Calu3 (cell line): ENCODE measurements around the gene ZNF22. TPM values are rescaled to one million over a fixed set of nuclear protein-coding genes. Genes with fewer than 3 reads are reported as not detected.

Source experiments
- BruUV-seq: library from RNA; stranded (reverse); fragments of 400-500 nt; replicated peaks from 2 replicates; lab custom pipeline; 2021; lab: Mats Ljungman, UMichigan
- CTCF ChIA-PET: fragments of 300-600 bp; sonication (Branson Sonifier 250); formaldehyde crosslinking; loops from one replicate; lab custom pipeline; 2022; ENCODE audit warnings: antibody characterized with exemption; lab: Charles Lee
- DNase-seq: peaks from one replicate; pipeline ENCODE4 v3.0.0; 2022
- H3K27ac Mint-ChIP-seq: one replicate; pipeline ENCODE4 v1.8.0; 2022; ENCODE audit warnings: mixed read lengths; ENCODE audit not compliant: unreplicated experiment
- H3K27me3 Mint-ChIP-seq: one replicate; pipeline ENCODE4 v1.8.0; 2022; ENCODE audit warnings: mixed read lengths; ENCODE audit not compliant: unreplicated experiment
- H3K36me3 Mint-ChIP-seq: one replicate; pipeline ENCODE4 v1.8.0; 2022; ENCODE audit warnings: mild to moderate bottlenecking, moderate library complexity, mixed read lengths; ENCODE audit not compliant: insufficient read depth, unreplicated experiment
- H3K4me1 Mint-ChIP-seq: one replicate; pipeline ENCODE4 v1.8.0; 2022; ENCODE audit warnings: mild to moderate bottlenecking, low read depth, mixed read lengths; ENCODE audit not compliant: unreplicated experiment
- H3K4me3 Mint-ChIP-seq: one replicate; pipeline ENCODE4 v1.8.0; 2022; ENCODE audit warnings: mild to moderate bottlenecking, low read depth, moderate library complexity, mixed read lengths; ENCODE audit not compliant: unreplicated experiment
- H3K9me3 Mint-ChIP-seq: one replicate; pipeline ENCODE4 v1.8.0; 2022; ENCODE audit warnings: low read depth, mixed read lengths; ENCODE audit not compliant: unreplicated experiment
- intact Hi-C: fragments of 100-400 bp; cut with micrococcal nuclease; formaldehyde crosslinking; loops from one replicate; pipeline ENCODE4 v1.10.0; 2022; ENCODE audit not compliant: unreplicated experiment
- total RNA-seq: library from RNA; stranded (reverse); gene quantifications from 2 replicates; pipeline ENCODE4 v1.2.3, GENCODE V29; 2022
- TF ChIP-seq, protein P1 (sequence below): fragments of 200-600 bp; IDR thresholded peaks from one replicate; pipeline ENCODE4 v1.8.0; 2022; ENCODE audit warnings: antibody characterized with exemption; ENCODE audit not compliant: unreplicated experiment

The ZNF22 gene
- total RNA-seq, 1 experiment from 2014 or later: 11.9 TPM

DNA sequence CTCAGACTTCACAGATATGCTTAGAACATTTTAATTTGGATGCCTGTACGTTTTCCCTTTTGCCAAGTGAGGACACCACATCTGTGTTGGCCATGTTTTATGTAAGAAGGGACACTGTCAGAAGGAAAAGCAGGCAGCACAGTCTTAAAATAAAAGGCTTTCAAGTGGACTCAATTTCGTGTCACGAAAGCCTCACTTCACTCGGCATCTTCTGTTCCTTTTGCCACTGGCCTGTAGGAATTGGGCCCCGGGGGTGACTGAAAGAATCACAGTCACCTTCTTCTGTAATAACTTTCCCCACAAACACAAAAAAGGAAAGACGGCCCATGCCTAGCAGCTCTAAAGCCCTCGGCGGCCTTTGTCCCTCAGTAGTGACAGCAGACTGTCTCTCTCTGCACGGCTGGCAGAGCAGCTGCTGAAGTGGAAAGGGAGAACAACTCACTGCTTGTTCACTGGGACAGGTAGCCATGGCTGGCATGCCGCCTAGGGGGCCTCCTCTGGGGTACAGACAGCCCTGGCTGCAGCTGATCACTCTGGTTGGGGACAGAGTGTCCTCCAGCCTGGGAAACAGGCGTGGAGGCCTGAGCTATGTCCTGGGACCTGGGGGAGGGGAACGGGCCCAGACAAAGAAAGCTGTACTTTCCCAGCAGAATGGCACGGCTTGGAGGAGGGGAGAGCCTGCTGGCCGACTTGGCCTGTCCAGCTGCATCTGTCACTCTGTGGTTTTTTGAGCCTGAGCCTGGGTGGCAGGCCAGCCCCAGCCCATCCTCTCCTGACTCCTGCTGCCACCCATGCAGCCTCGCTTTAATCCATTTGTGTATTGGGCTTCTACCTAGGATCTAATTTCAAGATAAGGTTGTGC is 36.7 kb upstream of the ZNF22 start:
- no TSS peak for BruUV-seq
- TF ChIP-seq, protein P1, sequence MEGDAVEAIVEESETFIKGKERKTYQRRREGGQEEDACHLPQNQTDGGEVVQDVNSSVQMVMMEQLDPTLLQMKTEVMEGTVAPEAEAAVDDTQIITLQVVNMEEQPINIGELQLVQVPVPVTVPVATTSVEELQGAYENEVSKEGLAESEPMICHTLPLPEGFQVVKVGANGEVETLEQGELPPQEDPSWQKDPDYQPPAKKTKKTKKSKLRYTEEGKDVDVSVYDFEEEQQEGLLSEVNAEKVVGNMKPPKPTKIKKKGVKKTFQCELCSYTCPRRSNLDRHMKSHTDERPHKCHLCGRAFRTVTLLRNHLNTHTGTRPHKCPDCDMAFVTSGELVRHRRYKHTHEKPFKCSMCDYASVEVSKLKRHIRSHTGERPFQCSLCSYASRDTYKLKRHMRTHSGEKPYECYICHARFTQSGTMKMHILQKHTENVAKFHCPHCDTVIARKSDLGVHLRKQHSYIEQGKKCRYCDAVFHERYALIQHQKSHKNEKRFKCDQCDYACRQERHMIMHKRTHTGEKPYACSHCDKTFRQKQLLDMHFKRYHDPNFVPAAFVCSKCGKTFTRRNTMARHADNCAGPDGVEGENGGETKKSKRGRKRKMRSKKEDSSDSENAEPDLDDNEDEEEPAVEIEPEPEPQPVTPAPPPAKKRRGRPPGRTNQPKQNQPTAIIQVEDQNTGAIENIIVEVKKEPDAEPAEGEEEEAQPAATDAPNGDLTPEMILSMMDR: no peak
- Mint-ChIP-seq H3K36me3 (peaks cover 15% of the 10 kb centered on the region), H3K27me3 (no peaks in the 10 kb centered on the region), H3K9me3 (no peaks in the 10 kb centered on the region), H3K27ac (no peak overlapping the region), H3K4me1 (peaks cover 24% of the 10 kb centered on the region), H3K4me3 (no peak overlapping the region)
- DNase-seq: peak; percentile 57
- intact Hi-C loops: no loop called here
- CTCF ChIA-PET: interaction anchor here (0.6 to 1.2 kb wide), 2 partner anchors 12 kb away, joined by 3 to 5 read pairs; no protein-coding TSS in a partner anchor

DNA sequence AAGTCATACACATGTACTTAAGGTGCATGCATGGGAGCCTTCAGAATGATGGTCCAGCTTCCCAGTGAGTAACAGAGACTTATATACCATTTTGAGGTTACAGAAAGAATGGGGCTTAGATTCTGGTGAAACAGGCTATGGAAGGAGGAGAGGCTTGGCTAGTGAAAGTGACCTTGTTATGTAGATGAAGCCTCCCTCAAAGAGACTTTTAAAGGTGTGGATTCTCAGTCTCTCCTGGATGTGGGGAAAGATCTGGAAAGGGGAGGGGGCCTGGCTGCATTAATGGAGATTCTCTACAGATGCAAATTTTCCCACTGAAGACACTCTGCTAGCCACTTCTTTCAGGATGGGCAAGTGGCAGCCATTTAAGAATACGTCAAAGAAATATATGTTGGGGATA is 35.6 kb upstream of the ZNF22 start:
- intact Hi-C loops: no loop called here
- H3K4me3 Mint-ChIP-seq: no peak overlapping the region
- no peaks in the 10 kb centered on the region for H3K27me3 Mint-ChIP-seq
- peaks cover 24% of the 10 kb centered on the region for H3K4me1 Mint-ChIP-seq
- no TSS peak for BruUV-seq
- no peak overlapping the region for H3K27ac Mint-ChIP-seq
- no peaks in the 10 kb centered on the region for H3K9me3 Mint-ChIP-seq
- CTCF ChIA-PET: no interaction called here
- no peak for DNase-seq
- H3K36me3 Mint-ChIP-seq: peaks cover 4% of the 10 kb centered on the region
- TF ChIP-seq, protein P1: no peak

DNA sequence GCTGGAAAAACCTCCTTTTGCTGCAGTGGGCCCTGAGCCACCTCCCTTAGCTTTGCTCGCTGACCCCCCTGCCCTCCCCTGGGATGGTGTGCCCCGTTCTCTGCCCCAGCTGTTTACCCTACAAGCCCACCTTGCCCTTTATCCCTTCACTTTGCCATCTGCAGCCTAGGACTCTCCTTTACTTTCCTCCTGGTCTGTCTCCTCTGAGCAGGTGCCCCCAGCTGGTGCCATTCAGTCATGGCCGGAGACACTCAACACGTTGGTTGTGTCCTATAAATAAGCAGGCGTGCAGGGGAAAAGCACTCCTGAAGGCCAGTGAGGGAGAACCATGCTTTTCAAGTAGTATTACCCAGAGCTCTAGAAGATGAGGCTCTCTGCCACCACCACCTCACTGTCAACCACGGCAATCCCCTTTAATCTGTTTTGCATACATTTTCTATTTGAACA is 35.0 kb upstream of the ZNF22 start:
- no peak for DNase-seq
- intact Hi-C loops: no loop called here
- no peak overlapping the region for H3K4me3 Mint-ChIP-seq
- no TSS peak for BruUV-seq
- no peaks in the 10 kb centered on the region for H3K9me3 Mint-ChIP-seq
- H3K27ac Mint-ChIP-seq: no peak overlapping the region
- TF ChIP-seq, protein P1: no peak
- peaks cover 24% of the 10 kb centered on the region for H3K4me1 Mint-ChIP-seq
- H3K27me3 Mint-ChIP-seq: no peaks in the 10 kb centered on the region
- CTCF ChIA-PET: interaction anchor here (1.0 kb wide), 2 partner anchors 19 to 36 kb away, joined by 3 read pairs; no protein-coding TSS in a partner anchor
- no peaks in the 10 kb centered on the region for H3K36me3 Mint-ChIP-seq

DNA sequence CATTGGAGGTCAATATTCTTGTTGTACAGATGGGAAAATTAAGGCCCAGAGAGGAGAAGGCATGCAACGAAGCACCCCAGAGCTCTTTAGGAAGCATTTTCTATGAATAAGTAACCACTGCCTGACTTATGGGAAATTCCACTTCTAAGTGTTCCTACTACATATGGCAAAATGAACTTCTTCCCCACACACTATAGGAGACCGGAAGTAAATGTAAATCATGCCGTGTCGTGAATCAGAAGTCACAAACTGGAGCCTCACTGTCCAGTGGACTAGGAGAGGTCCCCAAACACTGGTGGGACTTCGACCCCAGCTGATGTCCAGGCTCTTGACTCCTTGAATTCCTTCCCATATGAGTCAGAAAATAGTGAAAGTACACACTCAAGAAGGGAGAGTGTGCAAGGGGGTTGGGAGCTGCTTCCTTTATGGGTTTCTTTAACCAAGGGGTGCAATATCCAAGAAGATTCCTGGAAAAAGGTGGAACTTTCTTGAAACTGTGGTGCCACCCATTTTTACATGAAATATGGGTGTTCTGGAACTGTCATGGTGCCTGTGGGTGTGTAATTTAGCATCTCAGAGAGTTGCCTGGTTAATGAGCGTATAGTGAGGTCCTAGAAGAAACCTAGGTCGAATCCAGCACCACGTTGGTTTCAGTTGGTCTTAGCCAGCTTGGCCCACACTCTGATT is 34.5 kb upstream of the ZNF22 start:
- Mint-ChIP-seq H3K36me3 (no peaks in the 10 kb centered on the region), H3K4me1 (peaks cover 24% of the 10 kb centered on the region), H3K27me3 (no peaks in the 10 kb centered on the region), H3K27ac (no peak overlapping the region), H3K9me3 (no peaks in the 10 kb centered on the region), H3K4me3 (no peak overlapping the region)
- CTCF ChIA-PET: interaction anchor here (1.0 to 1.6 kb wide), 3 partner anchors 10 to 35 kb away, joined by 3 to 5 read pairs (median 3); no protein-coding TSS in a partner anchor
- intact Hi-C loops: no loop called here
- no TSS peak for BruUV-seq
- TF ChIP-seq, protein P1: no peak
- DNase-seq: no peak
